Lung (tissue), 12 donors: ENCODE results near the gene TBXA2R. TPM values are rescaled to one million over a fixed set of nuclear protein-coding genes. Genes with fewer than 3 reads are reported as not detected.

Source experiments
- ATAC-seq: fragments of 200-7000 bp; cut with Tn5 transposase; one replicate; pipeline ENCODE4 v1.9.1; 2020; ENCODE audit warnings: moderate number of reproducible peaks; ENCODE audit not compliant: insufficient read depth, low FRiP score
- DNase-seq, 3 donors: peaks; one replicate each; pipeline ENCODE4 v3.0.0-alpha.2; 2013 to 2017
- H3K27ac ChIP-seq, 2 donors: one replicate each; pipeline ENCODE4 v1.5.1; 2013; ENCODE audit warnings: mild to moderate bottlenecking in 2 of 2, moderate library complexity in 2 of 2, control low read depth in 1 of 2, inconsistent platforms in 1 of 2, low read depth in 1 of 2, low read length in 1 of 2
- H3K27me3 ChIP-seq, 3 donors: one replicate each; pipeline ENCODE4 v1.5.1; 2013; ENCODE audit warnings: low read length in 2 of 3; ENCODE audit not compliant: control insufficient read depth in 3 of 3, insufficient read depth in 3 of 3
- H3K36me3 ChIP-seq, 4 donors: one replicate each; pipeline ENCODE4 v1.5.1; 2013; ENCODE audit warnings: low read length in 4 of 4, mild to moderate bottlenecking in 1 of 4, moderate library complexity in 1 of 4; ENCODE audit not compliant: control insufficient read depth in 4 of 4, insufficient read depth in 4 of 4
- H3K4me1 ChIP-seq, 5 donors: one replicate each; pipeline ENCODE4 v1.5.1; 2013; ENCODE audit warnings: low read length in 5 of 5, mild to moderate bottlenecking in 2 of 5, moderate library complexity in 1 of 5; ENCODE audit not compliant: control insufficient read depth in 5 of 5, insufficient read depth in 5 of 5
- H3K4me3 ChIP-seq: one replicate; pipeline ENCODE4 v1.5.1; 2013; ENCODE audit warnings: mild to moderate bottlenecking, control low read depth, moderate library complexity
- H3K9ac ChIP-seq, 2 donors: one replicate each; pipeline ENCODE4 v1.5.1; 2013; ENCODE audit warnings: low read length in 2 of 2, control low read depth in 1 of 2; ENCODE audit not compliant: insufficient read depth in 1 of 2
- H3K9me3 ChIP-seq, 4 donors: one replicate each; pipeline ENCODE4 v1.5.1; 2013; ENCODE audit warnings: low read length in 3 of 4, mild to moderate bottlenecking in 1 of 4, moderate library complexity in 1 of 4; ENCODE audit not compliant: control insufficient read depth in 4 of 4, insufficient read depth in 3 of 4
- WGBS, 2 donors: extraction: QIAGEN DNeasy Blood & Tissue Kit; methylation state at CpG; one replicate each; pipeline ENCODE4 v1.1.7; 2013; 5-methylcytosine and 5-hydroxymethylcytosine counted together
- polyA plus RNA-seq, 2 donors: library from polyadenylated mRNA; stranded (reverse); fragments of 200-250 nt; gene quantifications; one replicate each; pipeline ENCODE4 v1.2.1, GENCODE V29; 2013
- total RNA-seq, 2 donors: library from RNA; depleted of rRNA in 1 of 2; stranded (reverse); fragments of >200 nt in 1 of 2; gene quantifications; one replicate each; pipeline ENCODE4 v1.2.1, GENCODE V29; 2014 to 2021
- TF ChIP-seq, protein P1 (sequence below): IDR thresholded peaks from 2 replicates; pipeline ENCODE4 v1.5.1; 2012; ENCODE audit warnings: mild to moderate bottlenecking; ENCODE audit errors: control extremely low read depth, extremely low read depth
- donor health status: control.
- donor health status: control.
- donor health status: Bipolar disorder and iron deficiency.
- donor health status: healthy.
- donor health status: DM: yes; HTN: yes; CAD: no.

Gene TBXA2R
- total and polyA plus RNA-seq, 4 donors, result 2.5 to 7.6 (median 3.5) TPM

GRCh38 chr19:3618811-3619630 is 12.3 kb upstream of the TBXA2R start:
- Histone ChIP-seq H3K4me1 (peaks cover 0 to 10% (median 3%) of the 10 kb centered on the region in 5 donors), H3K27ac (no peak overlapping the region), H3K9ac (no peak overlapping the region), H3K9me3 (no peaks in the 10 kb centered on the region), H3K27me3 (no peaks in the 10 kb centered on the region), H3K4me3 (no peak overlapping the region), H3K36me3 (peaks cover 0 to 56% (median 8%) of the 10 kb centered on the region in 4 donors)
- TF ChIP-seq, protein P1, sequence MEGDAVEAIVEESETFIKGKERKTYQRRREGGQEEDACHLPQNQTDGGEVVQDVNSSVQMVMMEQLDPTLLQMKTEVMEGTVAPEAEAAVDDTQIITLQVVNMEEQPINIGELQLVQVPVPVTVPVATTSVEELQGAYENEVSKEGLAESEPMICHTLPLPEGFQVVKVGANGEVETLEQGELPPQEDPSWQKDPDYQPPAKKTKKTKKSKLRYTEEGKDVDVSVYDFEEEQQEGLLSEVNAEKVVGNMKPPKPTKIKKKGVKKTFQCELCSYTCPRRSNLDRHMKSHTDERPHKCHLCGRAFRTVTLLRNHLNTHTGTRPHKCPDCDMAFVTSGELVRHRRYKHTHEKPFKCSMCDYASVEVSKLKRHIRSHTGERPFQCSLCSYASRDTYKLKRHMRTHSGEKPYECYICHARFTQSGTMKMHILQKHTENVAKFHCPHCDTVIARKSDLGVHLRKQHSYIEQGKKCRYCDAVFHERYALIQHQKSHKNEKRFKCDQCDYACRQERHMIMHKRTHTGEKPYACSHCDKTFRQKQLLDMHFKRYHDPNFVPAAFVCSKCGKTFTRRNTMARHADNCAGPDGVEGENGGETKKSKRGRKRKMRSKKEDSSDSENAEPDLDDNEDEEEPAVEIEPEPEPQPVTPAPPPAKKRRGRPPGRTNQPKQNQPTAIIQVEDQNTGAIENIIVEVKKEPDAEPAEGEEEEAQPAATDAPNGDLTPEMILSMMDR, result no peak
- no peak for ATAC-seq
- DNase-seq, result no peak
- WGBS, 2 donors, result 90 to 91% methylated on average over 30 to 31 of the region's 31 CpGs

DNA sequence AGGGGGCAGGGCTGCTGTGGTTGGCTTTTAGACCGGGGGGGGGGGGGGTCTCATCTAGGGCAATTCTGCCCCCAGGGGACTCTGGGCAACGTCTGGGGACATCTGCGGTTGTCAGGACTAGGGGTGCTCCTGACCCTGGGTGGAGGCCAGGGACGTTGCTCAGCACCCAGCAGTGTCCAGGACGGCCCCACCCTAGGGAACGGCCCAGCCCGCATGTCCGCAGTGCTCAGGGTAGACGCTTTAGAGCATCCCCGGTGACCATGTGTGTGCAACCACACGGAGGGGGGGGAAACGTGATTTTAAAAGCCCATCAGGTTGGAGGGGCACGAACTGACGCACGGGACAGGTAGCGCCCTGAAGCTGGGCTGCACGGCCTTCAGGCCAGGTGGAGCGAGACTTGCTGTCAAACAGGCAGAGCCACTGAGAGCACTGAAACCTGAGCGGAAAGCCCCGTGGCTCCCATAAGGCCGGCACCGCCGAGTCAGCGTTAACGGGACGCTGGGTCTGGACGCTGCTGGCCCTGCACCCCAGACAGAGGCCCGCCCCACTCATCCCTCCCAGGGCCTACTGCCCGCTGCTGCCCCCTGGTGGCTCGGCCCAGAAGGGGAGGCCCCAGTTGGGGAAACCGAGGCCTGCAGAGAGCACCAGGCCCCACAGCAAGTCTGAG is 11.6 kb upstream of the TBXA2R start:
- H3K36me3 ChIP-seq, result peaks cover 0 to 57% (median 8%) of the 10 kb centered on the region in 4 donors
- peaks cover 0 to 17% (median 7%) of the 10 kb centered on the region in 5 donors for H3K4me1 ChIP-seq
- no peak overlapping the region for H3K4me3 ChIP-seq
- DNase-seq, result peak; percentile 59 to 80 (median 75)
- no peaks in the 10 kb centered on the region for H3K9me3 ChIP-seq
- TF ChIP-seq, protein P1, result peak; percentile 54
- no peak overlapping the region for H3K9ac ChIP-seq
- no peaks in the 10 kb centered on the region for H3K27me3 ChIP-seq
- WGBS, 2 donors, result 49 to 60% methylated on average over 30 to 31 of the region's 31 CpGs
- peak; percentile 63 for ATAC-seq
- H3K27ac ChIP-seq, result no peak overlapping the region

GRCh38 chr19:3617463-3617862 is 10.8 kb upstream of the TBXA2R start:
- Histone ChIP-seq H3K36me3 (peaks cover 0 to 59% (median 9%) of the 10 kb centered on the region in 4 donors), H3K4me1 (peaks cover 0 to 20% (median 9%) of the 10 kb centered on the region in 5 donors)
- TF ChIP-seq, protein P1, result no peak

More at GRCh38 chr19:3617463-3617862, 10.8 kb upstream of the TBXA2R start:
- no peak overlapping the region for H3K9ac ChIP-seq
- H3K27me3 ChIP-seq, result no peaks in the 10 kb centered on the region
- no peaks in the 10 kb centered on the region for H3K9me3 ChIP-seq
- no peak overlapping the region for H3K27ac ChIP-seq
- no peak overlapping the region for H3K4me3 ChIP-seq
- no peak for ATAC-seq
- no peak for DNase-seq
- 27 to 56% methylated on average over 19 of the region's 19 CpGs for WGBS, 2 donors
